ENCODE measurements around the gene KEL. TPM values are rescaled to one million over a fixed set of nuclear protein-coding genes. Genes with fewer than 3 reads are reported as not detected.

KEL gene
- total and polyA plus RNA-seq, 2 donors from 2014 or later, result 0.28 to 0.39 TPM

DNA sequence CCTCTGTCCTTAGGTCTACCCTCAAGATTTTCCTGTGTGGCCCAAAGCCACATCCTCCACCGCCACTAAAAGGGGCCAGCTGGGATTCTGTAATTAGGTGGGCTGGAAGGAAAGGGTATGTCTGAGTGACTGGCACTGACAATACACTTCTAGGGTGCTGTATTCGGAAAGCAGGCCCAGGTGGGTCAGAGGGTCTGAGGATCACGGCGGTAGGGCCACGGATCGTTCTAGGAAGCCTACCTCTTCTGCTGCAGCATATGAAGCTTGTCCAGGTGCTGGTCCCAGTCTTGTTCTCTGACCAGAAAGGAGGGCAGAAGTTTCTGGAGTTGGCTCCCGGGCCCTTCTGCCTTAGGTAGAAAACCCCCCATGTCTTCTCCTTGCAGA, 29.1 kb downstream of the KEL start:
- Histone ChIP-seq H3K27ac (ENCODE audit: low read depth in 2 of 2, low read length in 2 of 2) (no peak overlapping the region), H3K9ac (ENCODE audit: low read length in 3 of 3) (no peak overlapping the region), H3K9me3 (ENCODE audit: control insufficient read depth in 2 of 3, insufficient read depth in 1 of 3, low read length in 3 of 3) (no peaks in the 10 kb centered on the region), H3K27me3 (ENCODE audit: control insufficient read depth, insufficient read depth, low read length) (no peaks in the 10 kb centered on the region), H3K4me1 (ENCODE audit: control insufficient read depth in 2 of 3, insufficient read depth in 2 of 3, low read depth in 1 of 3, low read length in 3 of 3) (peaks cover 0 to 4% (median 0%) of the 10 kb centered on the region in 3 donors), H3K36me3 (ENCODE audit: control insufficient read depth in 2 of 3, insufficient read depth in 3 of 3, low read length in 3 of 3) (no peaks in the 10 kb centered on the region), H3K4me3 (ENCODE audit: low read length in 3 of 3) (no peak overlapping the region)
- TF ChIP-seq, protein P1, sequence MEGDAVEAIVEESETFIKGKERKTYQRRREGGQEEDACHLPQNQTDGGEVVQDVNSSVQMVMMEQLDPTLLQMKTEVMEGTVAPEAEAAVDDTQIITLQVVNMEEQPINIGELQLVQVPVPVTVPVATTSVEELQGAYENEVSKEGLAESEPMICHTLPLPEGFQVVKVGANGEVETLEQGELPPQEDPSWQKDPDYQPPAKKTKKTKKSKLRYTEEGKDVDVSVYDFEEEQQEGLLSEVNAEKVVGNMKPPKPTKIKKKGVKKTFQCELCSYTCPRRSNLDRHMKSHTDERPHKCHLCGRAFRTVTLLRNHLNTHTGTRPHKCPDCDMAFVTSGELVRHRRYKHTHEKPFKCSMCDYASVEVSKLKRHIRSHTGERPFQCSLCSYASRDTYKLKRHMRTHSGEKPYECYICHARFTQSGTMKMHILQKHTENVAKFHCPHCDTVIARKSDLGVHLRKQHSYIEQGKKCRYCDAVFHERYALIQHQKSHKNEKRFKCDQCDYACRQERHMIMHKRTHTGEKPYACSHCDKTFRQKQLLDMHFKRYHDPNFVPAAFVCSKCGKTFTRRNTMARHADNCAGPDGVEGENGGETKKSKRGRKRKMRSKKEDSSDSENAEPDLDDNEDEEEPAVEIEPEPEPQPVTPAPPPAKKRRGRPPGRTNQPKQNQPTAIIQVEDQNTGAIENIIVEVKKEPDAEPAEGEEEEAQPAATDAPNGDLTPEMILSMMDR (IDR thresholded peaks at IDR 0.05; ENCODE audit: borderline replicate concordance, extremely low read depth, insufficient read depth), result no peak
- FAIRE-seq (no peak), DNase-seq (no peak)
- intact Hi-C loops (cut with DNase I), result no loop called here

DNA sequence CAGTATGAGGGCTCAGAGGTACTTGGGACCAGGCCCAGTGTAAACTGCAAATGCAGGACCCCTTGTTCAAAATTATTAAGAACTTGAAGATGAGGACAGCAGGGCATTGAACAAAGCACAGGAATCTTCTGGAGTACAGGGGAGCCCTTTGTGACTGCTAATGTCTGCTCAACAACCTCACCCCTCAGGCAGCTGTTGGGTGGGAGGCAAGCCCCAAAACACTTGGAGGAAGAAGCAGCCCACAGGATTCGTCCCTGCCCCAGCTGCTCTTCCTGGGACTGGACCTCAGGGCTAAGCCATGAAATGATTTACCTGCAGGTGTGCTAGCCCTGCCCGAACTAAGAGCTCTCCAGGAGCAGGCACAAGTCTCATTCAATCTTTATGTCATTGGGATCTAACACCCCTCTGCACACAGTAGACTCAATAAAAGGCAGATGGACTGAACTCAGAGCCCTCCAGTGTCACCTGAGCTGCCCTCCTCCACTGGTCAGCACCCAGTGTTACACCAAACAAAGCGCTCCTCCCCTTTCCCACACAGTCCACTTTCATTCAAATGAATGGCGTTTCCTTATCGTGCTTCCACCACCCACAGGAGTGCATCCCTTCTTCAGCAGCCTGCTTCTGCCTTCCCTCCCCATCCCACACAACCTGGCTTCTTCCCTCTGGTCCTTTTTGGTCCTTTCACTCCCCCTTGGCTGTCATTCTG, 29.6 kb downstream of the KEL start:
- no peak for FAIRE-seq
- no peak for DNase-seq
- Histone ChIP-seq H3K4me1 (ENCODE audit: control insufficient read depth in 2 of 3, insufficient read depth in 2 of 3, low read depth in 1 of 3, low read length in 3 of 3) (peaks cover 0 to 2% (median 0%) of the 10 kb centered on the region in 3 donors), H3K9me3 (ENCODE audit: control insufficient read depth in 2 of 3, insufficient read depth in 1 of 3, low read length in 3 of 3) (no peaks in the 10 kb centered on the region), H3K27me3 (ENCODE audit: control insufficient read depth, insufficient read depth, low read length) (no peaks in the 10 kb centered on the region), H3K36me3 (ENCODE audit: control insufficient read depth in 2 of 3, insufficient read depth in 3 of 3, low read length in 3 of 3) (no peaks in the 10 kb centered on the region), H3K27ac (ENCODE audit: low read depth in 2 of 2, low read length in 2 of 2) (no peak overlapping the region), H3K9ac (ENCODE audit: low read length in 3 of 3) (no peak overlapping the region), H3K4me3 (ENCODE audit: low read length in 3 of 3) (no peak overlapping the region)
- intact Hi-C loops (cut with DNase I), result no loop called here
- TF ChIP-seq, protein P1 (IDR thresholded peaks at IDR 0.05; ENCODE audit: borderline replicate concordance, extremely low read depth, insufficient read depth), result no peak

DNA sequence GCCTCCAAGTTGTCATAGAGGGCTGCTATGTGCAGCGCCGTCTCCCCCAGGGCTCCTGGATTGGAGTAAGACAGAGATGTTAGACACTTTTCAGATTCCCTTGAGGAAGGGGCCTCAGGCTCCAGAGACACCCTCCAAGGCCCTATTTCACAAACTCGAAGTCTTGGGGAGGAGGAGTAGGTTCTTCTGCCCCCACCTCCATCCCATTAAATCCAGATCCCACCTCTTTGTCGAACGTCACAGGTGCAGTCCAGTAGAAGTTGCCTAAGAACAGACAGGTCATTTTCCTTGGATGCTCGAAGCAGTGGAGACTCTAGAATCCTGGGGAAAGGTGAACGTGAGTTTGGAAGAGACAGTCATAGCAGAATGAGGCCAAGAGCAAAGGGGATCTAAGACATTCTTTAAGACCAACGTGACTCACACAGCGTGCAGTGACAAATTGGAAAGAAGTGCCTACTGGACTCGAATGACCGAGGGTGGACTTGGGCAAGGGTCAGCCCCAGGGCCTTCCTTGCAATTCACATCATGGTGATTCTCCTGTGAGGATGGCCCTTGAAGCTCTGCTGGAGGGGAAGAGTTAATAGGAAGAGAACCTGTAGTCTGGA, 31.9 kb downstream of the KEL start:
- no peak for DNase-seq
- Histone ChIP-seq H3K9me3 (ENCODE audit: control insufficient read depth in 2 of 3, insufficient read depth in 1 of 3, low read length in 3 of 3) (no peaks in the 10 kb centered on the region), H3K27me3 (ENCODE audit: control insufficient read depth, insufficient read depth, low read length) (no peaks in the 10 kb centered on the region), H3K27ac (ENCODE audit: low read depth in 2 of 2, low read length in 2 of 2) (no peak overlapping the region), H3K4me1 (ENCODE audit: control insufficient read depth in 2 of 3, insufficient read depth in 2 of 3, low read depth in 1 of 3, low read length in 3 of 3) (no peaks in the 10 kb centered on the region), H3K36me3 (ENCODE audit: control insufficient read depth in 2 of 3, insufficient read depth in 3 of 3, low read length in 3 of 3) (no peaks in the 10 kb centered on the region), H3K9ac (ENCODE audit: low read length in 3 of 3) (no peak overlapping the region), H3K4me3 (ENCODE audit: low read length in 3 of 3) (no peak overlapping the region)
- intact Hi-C loops (cut with DNase I), result no loop called here
- TF ChIP-seq, protein P1 (IDR thresholded peaks at IDR 0.05; ENCODE audit: borderline replicate concordance, extremely low read depth, insufficient read depth), result no peak
- FAIRE-seq, result no peak
